GM12875 (cell line): ENCODE results near the gene GIGYF1.
"Not testable (repeated sequence)": the region's sequence is repeated elsewhere in the genome, so short reads cannot be mapped to it uniquely, and the experiment has no call there.

ENCODE experiments used
- H3K4me3 ChIP-seq: one replicate; pipeline ENCODE4 v1.5.1; 2011; ENCODE audit warnings: low read depth, low read length, control low read depth
- CTCF ChIP-seq: IDR thresholded peaks from 2 replicates; pipeline ENCODE4 v1.5.1; 2011; ENCODE audit warnings: low read depth, mild to moderate bottlenecking, control low read depth, inconsistent platforms, low read length, moderate library complexity, borderline replicate concordance; ENCODE audit not compliant: insufficient read depth

Gene GIGYF1

DNA sequence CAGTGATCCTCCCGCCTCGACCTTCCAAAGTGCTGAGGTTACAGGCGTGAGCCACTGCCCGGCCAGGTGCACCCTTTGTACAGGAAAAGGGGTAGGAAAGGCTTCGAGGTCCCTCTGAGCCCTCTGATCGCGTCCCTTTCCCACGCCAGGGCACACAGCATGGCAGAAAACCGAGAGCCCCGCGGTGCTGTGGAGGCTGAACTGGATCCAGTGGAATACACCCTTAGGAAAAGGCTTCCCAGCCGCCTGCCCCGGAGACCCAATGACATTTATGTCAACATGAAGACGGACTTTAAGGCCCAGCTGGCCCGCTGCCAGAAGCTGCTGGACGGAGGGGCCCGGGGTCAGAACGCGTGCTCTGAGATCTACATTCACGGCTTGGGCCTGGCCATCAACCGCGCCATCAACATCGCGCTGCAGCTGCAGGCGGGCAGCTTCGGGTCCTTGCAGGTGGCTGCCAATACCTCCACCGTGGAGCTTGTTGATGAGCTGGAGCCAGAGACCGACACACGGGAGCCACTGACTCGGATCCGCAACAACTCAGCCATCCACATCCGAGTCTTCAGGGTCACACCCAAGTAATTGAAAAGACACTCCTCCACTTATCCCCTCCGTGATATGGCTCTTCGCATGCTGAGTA is 12.7 kb upstream of the GIGYF1 start:
- no peak for TF ChIP-seq CTCF
- peak overlapping the region; percentile 94 for H3K4me3 ChIP-seq

DNA sequence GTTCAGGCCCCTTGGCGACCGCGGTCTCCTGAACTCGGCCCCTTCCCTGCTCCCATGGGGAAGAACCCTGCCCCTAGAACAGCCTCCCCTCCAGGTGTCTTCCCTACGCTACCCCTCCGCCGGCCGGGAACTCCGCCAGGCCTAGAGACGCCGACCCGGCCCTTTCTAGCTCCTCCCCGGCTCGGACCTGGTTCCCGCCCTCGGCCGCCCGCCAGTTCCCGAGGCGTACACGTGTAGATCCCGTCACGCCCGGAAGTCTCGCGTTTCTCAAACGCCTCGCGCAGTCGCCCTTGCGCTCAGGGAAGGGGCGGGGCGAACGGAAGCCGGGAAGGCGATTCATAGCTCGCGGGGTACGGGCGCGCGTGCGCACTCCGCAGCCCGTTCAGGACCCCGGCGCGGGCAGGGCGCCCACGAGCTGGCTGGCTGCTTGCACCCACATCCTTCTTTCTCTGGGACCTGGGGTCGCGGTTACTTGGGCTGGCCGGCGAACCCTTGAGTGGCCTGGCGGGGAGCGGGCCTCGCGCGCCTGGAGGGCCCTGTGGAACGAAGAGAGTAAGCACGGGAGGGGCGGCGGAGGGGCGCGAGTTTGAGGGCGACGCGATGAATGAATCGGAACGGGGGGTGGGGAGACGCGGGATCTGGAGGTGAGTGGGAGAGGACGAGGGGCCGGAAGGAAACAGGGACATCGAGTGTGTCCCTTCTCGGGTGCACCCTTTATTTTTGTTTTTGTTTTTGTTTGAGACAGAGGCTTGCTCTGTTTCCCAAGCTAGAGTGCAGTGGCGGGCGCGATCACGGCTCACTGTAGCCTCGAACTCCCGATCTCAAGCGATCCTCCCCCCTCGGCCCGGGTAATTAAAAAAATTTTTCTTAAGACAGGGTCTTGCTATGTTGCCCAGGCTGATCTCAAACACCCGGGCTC is 12.0 kb upstream of the GIGYF1 start, which contains the start of gene POP7:
TSS of gene POP7 (plus strand) at position 369 of the 919 bp plus-strand sequence. CDS start 710 bp downstream, outside the sequence.
- TF ChIP-seq CTCF, result no peak
- peak within 1 kb of the TSS; percentile 94 for H3K4me3 ChIP-seq

DNA sequence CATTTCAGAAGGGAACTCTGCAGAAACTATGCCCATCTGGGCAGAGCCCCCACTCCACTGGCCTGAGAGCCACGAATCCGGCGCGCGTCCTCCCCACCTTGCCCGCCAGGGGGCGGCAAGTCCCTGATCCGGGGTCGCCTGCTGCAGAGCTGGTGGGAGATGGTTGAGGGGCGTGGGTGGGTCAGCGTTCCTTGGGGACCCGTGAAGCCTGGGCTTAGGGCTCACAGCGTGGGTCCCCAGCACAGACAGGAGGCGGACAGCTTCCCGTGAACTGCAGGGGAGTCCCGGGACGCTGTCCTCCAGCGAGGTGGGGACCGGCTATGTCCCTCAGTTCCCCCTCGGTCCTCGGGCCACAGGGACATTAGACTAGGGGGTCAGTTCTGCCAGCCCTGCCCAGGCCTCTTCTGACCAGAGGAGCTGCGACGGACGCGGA is 11.3 kb upstream of the GIGYF1 start:
- TF ChIP-seq CTCF, result peak; percentile 97
- peak overlapping the region; percentile 94 for H3K4me3 ChIP-seq

DNA sequence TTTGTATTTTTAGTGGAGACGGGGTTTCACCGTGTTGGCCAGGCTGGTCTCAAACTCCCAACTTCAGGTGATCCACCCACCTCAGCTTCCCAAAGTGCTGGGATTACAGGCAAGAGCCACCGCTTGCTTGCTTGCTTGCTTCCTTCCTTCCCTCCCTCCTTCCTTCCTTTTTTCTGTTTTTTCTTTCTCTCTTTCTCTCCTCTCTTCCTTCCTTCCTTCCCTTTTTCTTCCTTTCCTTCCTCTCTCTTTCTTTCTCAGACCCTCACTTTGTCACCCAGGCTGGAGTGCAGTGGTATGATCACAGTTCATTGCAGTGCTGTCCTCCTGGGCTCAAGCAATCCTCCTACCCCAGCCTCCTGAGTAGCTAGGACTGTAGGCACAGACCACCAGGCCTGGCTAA is 7.0 kb upstream of the GIGYF1 start:
- not testable (repeated sequence) for H3K4me3 ChIP-seq

GRCh38 chr7:100699018-100699417 is 5.0 kb upstream of the GIGYF1 start:
- no peak overlapping the region for H3K4me3 ChIP-seq
- no peak for TF ChIP-seq CTCF

DNA sequence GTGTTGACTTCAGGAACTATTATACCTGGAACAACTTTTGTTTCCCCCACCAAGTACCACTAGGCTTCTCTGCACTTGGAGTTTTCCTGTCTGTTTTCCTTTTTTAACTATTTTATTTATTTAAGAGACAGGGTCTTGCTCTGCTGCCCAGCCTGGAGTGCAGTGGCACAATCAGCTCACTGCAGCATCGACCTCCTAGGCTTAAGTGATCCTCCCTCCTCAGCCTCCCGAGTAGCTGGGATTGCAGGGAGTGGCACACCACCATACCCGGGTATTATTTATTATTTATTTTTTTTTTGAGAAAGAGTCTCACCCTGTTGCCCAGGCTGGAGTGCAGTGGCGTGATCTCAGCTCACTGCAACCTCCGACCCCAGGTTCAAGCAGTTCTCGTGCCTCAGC is 2.1 kb upstream of the GIGYF1 start:
- no peak overlapping the region for H3K4me3 ChIP-seq
- no peak for TF ChIP-seq CTCF

DNA sequence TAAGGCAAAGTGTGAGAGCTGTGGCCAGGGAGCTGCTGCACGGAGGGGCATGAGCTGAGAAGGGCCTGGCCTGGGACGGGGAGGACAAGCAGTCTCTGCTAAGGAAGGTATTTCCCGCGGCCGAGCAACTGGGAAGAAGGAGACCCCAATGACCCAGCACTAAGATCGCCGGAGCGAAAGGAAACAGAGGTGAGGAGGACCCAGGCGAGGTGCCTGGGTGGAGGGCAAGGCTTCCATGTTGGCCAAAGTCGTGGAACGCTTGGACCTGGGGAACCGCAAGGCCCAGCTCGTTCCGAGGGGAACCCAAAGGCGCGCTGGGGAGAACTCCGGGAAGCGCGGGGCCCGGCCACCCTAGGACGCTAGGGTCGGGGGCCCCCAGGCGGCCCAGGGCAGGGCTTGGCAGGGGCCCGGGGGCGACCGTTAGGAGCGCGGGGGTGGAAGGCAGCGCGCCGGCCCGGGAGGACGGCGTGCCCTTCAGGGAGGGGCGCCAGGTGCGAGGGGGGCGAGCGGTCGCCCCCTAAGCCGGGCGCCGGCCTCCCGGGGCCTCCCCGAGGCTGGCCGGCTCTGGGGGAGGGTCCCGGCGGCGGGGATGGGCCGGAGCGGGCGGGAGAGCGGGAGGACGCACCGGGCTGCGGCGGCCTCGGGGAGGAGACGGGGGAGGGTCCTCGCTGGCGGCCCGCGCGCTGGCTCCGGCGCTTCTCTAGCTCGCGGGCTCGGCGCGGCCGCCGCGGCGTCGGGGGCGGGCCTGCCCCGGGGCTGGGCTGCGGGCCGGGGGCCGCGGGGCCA is 545 bp downstream of the GIGYF1 start:
- peak overlapping the region; percentile 91 for H3K4me3 ChIP-seq
- TF ChIP-seq CTCF, result no peak
